NOMO-1 treated with DMSO at 0.1 percent for 48 hours (cell line): Measurements from ENCODE around the gene PRAMEF12.
"Not testable (repeated sequence)": the region's sequence is repeated elsewhere in the genome, so short reads cannot be mapped to it uniquely, and the experiment has no call there.

Experiments used
- DNase-seq: peaks from one replicate; lab custom pipeline; 2025; ENCODE audit not compliant: unreplicated experiment; lab: John Stamatoyannopoulos, UW

Gene PRAMEF12

DNA sequence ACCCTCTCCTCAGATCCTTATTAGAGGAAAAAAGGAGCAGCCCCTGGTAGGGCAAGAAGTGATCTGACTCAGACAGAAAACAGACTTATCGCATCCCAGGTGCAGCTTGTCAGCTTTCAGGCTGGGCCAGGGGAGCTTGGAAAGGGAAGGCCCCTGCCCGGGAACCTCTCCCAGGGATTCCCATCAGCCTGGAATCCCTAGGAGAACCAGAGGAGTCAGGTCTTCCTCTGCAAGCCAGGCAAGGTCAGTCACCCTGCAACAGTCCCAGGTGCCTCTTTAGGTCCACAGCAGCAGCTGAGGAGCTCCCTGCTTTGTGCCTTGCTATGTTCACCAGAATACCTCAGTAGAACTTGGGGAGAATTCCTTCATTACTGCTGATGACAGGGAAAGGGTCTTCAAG is 2.9 kb upstream of the PRAMEF12 start:
- no peak for DNase-seq

DNA sequence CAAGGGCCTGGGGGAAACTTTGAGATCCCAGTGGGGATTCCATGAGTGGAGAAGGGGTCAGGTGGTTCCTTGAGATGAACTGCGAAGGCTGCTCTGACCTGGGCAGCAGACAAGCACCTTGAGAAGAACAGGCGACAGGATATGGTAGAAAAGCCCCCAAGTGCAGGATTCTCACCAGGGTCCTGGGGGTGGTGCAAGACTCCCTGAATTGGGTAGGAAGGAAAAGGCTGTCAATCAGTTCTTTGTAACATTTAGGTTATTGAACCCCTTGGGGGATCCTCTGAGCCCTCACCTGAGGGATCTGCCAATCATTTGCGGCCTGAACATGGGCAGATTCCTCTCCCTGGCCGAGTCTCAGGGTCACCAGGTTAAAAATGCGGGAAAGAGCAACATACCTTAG is 2.4 kb upstream of the PRAMEF12 start:
- no peak for DNase-seq

DNA sequence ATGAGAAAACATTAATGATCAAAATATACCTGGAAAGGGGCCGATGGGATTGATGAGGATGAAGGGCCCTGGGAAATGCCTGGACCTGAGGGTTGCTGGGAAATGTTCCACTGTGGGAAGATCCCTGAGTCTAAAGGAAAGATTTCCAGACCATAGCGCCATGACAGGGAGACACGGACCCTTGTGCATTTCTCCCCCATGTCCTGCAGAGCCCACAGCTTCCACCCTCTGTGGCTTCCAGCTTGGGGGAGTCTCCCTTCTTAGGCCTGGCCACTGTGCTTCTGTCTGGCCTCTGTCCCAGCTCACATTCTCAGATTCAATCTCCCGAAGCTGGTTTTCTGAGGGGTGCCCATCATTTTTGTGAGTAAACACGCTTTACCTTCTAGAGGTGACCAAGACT is 1.0 kb upstream of the PRAMEF12 start:
- no peak for DNase-seq

DNA sequence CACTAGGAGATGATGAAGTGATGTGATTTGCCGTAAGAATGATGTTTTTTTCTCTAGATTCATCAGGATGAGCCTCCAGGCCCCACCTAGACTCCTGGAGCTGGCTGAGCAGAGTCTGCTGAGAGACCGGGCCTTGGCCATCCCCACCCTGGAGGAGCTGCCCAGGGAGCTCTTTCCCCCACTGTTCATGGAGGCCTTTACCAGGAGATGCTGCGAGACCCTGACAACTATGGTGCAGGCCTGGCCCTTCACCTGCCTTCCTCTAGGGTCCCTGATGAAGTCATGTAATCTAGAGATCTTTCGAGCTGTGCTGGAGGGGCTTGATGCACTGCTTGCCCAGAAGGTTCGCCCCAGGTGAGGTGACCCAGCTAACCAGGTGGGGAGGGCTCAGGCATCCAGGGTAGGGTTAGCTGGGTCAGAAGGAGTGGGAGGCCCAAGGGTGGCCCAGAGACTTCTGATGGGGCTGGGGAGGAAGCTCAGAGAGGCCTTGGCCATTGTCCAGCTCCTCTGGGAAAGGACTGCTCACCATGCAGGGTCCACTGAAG is 1.3 kb downstream of the PRAMEF12 start:
- no peak for DNase-seq

DNA sequence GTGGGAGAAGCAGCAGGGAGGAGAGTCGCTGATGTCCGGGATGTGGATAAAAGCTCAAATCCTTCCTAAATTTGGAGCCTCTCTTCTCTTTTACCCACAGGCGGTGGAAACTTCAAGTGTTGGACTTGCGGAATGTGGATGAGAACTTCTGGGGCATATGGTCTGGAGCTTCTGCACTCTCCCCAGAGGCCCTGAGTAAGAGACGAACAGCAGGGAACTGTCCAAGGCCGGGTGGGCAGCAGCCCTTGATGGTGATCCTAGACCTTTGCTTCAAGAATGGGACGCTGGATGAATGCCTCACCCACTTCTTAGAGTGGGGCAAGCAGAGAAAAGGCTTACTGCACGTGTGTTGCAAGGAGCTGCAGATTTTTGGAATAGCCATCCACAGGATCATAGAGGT is 1.9 kb downstream of the PRAMEF12 start:
- no peak for DNase-seq

DNA sequence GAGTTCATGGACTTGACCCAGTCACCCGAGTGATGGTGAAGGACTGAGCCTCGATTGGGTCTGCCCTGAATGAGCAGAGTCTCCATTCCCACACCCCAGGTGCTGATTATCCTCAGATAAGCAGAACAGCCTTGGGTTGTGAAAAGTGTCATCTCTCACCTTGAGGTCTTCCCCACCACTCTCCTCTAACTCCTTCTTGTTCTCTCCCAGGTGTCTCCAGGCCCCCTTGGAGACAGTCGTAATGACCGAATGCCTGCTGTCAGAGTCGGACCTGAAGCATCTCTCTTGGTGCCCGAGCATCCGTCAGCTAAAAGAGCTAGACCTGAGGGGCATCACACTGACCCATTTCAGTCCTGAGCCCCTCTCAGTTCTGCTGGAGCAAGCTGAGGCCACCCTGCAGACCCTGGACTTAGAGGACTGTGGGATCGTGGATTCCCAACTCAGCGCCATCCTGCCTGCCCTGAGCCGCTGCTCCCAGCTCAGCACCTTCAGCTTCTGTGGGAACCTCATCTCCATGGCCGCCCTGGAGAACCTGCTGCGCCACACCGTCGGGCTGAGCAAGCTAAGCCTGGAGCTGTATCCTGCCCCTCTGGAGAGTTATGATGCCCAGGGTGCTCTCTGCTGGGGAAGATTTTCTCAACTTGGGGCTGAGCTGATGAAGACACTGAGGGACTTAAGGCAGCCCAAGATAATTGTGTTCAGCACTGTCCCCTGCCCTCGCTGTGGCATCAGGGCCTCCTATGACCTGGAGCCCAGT is 3.4 kb downstream of the PRAMEF12 start:
- no peak for DNase-seq

DNA sequence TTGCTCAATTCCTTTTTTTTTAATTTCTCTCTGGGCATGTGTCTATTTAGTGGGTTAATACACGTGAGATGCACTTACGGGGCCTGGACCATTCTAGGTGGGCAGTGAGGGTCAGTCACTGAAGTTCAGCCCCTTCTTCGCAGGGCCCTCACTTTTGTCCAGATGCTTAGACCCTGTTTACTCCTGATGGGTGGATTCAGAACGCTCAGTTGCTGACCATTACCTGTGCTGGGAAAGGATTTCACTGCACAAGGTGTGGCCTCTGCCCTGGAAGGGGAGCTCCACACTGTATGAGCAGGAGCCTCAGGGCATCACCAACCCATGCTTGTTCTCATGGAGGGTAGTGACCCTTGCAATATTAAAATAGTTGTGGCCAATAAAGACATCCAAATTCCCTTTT is 4.5 kb downstream of the PRAMEF12 start:
- no peak for DNase-seq

DNA sequence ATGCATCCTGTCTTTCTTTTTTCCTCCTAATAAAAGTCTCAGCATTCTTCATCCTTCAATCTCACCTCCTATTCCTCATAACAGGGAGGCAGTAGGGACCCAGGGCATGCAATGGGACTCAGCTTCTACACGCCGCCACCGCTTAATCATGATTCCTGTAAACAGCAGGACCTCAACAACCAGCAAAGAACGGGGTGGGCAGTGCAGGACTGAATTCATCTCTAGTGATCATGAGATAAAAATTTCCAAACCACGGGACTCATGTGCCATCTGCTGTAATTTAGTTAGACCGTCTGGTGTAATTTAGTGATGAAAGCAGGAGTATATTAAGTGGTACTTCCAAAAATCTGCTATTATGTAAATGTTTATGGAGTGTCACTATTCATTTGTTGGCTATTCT is 5.4 kb downstream of the PRAMEF12 start:
- no peak for DNase-seq

DNA sequence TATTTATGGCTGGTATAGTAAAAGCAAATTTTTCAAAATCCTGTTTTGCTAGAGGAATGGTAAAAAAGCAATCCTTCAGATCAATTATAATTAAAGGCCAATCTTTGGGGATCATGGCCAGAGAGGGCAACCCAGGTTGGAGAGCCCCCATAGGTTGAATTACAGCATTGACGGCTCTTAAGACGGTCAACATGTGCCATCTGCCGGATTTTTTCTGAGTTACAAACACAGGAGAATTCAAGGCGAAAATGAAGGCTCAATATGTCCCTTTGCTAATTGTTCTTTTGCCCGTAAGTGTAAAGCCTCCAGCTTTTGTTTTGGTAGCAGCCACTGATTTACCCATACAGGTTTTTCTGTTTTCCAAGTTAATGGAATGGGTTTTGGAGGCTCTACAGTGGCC is 8.0 kb downstream of the PRAMEF12 start:
- not testable (repeated sequence) for DNase-seq

DNA sequence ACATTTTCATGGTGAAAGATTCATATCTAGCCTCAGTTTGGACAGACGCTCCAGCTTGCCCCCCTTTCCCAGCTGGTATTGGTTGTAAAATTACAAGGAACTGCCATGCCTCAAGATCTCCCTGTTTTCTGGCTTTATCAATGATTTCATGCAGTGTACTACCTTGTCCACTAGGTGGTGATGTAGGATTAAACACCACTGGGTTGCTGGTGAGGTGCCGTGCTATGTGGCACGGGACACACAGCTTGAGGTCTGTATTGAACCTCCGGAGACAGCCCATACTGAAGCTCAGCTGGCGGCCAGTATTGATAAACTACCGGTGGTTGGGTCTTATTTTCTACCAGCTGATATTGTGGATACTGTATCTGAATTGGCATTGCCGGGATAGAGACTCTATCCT is 10.2 kb downstream of the PRAMEF12 start:
- DNase-seq = not testable (repeated sequence)

DNA sequence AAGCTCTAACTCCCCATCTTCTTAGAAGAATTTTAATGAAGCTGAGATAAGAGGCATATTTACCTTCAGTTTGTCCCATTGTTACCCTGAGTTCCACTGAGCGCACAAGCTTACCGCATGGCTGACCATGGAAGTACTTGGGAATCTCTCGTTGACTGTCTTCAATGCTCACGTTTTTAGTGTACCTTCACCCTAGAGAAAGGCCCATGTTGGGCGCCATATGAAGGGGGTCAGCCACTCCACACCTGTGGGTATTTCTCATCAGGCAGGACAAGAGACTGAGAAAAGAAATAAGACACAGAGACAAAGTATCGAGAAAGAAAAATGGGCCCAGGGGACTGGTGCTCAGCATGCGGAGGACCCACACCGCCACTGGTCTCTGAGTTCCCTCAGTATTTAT is 11.2 kb downstream of the PRAMEF12 start:
- not testable (repeated sequence) for DNase-seq

DNA sequence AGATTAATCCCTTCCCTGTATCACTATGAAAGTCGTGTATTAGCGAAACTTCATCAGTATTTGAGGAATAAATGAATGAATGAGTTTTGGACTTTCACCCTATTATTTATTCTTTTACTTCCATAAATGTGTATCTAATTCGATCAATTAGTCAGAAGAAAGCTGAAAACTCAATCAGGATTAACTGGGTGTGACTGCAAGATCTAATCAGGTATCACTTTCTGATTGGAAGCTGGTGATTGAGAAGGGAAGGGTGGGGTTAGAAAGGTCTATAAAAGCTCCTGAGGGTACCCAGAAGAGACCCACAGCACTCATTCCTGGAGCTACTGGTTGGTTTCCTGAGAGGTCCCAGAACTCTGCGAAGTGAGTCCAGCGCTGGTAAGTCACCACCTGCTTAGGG is 17.6 kb downstream of the PRAMEF12 start, which contains the start of gene PRAMEF1:
PRAMEF1 (plus strand) TSS at position 301 of the 400 bp plus-strand sequence. CDS start 1,831 bp downstream, outside the sequence.
- DNase-seq = not testable (repeated sequence)

DNA sequence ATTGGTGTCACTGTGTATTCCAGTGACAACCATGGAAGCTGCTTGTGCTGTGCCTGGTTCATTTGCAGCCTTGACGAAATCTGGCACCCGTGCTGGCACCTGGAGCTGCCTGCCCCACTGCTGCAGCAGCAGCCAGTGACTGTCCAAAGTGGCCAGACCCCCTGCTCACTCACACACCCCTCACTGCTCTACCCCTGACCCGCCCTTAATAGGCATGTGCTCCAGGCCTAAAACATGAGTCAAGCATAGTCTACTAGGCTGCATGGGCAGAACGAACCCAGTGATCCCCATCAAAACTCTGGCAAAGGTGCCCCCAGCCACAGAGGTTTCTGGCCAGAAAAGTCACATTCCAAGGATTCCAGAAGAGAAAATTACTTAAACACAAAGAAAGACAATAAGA is 25.4 kb downstream of the PRAMEF12 start:
- no peak for DNase-seq

DNA sequence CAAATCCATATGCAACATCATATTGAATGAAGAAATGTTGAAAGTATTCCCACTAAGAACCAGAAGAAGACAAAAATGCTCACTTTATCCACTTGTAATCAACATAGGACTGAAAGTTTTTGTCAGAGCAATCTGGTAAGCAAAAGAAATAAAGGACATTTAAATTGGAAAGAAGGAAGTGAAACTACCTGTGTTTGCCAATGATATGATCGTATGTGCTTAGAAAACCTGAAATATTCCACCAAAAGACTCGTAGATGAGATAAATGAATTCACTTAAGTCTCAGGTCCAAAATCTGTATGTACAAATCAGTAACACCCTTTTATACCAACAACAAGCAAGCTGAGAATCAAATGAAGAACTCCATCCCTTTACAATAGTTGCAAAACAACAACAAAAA is 26.2 kb downstream of the PRAMEF12 start:
- peak; percentile 27 for DNase-seq

DNA sequence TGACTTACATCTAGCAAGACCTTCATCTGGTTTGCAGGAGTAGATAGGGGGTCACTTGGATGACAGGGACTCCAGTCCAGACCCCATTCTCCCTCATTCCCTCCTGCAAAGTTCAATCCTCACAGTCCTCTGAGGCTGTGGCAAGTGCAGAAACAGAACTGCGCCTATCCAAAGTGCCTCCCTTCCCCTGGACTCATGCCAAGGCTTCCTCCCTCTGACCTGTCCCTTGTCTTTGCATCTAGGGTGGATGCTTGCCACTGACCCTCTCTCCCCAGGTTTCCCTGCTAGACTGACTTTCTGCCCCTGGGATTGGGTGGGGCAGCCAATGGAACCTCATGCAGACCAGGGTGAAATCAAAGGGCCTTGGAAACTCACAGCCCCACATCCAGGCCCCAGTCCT is 36.4 kb downstream of the PRAMEF12 start:
- no peak for DNase-seq

DNA sequence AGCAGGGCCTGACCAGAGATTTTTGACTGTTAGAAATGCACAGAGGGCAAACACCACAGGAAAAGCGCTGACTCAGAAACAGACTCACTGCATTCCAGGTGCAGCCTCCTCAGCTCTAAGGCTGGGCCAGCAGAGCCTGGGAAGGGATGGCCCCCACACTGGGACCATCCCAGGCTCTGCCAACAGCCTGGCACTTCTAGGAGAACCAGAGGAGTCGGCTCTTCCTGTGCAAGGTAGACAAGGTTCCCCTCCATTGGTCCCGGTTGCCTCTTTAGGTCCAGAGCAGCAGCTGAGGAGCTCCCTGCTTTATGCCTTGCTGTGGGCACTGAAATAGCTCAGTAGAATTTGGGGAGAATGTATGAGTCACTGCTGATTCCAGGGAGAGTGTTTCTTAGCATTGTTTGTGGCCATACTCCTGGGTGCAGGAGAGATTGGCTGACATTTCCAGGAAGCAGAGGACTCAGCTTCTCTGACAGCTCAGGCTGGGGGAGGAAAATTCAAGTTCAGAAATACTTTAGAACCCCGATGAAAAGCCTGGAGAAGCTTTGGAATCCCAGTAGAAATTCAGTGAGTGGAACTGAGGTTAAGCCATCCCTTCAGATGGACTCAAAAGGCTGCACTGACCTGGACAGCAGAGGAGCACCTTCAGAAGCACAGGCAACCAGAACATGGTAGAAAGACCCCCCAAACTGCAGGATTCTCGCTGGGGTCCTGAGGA is 37.3 kb downstream of the PRAMEF12 start:
- DNase-seq = no peak

DNA sequence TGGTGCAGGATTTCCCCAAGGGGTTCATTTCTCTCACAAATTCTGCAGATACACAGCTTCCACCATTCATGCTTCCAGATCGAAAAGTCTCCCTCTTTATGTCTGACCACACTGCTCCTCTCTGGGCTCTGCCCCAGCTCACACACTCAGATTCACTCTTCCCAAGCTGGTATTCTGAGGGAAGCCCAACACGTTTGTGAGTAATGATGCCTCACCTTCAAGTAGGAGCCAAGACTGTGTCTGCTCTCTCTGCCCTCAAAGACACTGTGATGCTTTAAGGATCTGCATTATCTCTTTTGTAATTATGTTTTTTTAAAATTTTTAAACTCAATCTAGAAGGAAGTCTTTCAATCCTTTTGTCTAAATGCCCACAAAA is 37.9 kb downstream of the PRAMEF12 start:
- DNase-seq = no peak

DNA sequence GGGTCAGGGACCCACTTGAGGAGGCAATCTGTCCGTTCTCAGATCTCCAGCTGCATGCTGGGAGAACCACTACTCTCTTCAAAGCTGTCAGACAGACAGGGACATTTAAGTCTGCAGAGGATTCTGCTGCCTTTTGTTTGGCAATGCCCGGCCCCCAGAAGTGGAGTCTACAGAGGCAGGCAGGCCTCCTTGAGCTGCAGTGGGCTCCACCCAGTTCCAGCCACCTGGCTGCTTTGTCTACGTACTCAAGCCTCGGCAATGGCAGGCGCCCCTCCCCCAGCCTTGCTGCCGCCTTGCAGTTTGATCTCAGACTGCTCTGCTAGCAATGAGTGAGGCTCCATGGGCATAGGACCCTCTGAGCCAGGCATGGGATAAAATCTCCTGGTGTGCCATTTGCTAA is 45.5 kb downstream of the PRAMEF12 start:
- DNase-seq = not testable (repeated sequence)
